GM18526 (cell line): ENCODE data around the gene CRHBP.

Experiments
- POLR2A ChIP-seq: IDR thresholded peaks from 3 replicates; pipeline ENCODE4 v1.6.1; 2011; ENCODE audit not compliant: insufficient read length; ENCODE audit errors: extremely low read depth

CRHBP gene

DNA sequence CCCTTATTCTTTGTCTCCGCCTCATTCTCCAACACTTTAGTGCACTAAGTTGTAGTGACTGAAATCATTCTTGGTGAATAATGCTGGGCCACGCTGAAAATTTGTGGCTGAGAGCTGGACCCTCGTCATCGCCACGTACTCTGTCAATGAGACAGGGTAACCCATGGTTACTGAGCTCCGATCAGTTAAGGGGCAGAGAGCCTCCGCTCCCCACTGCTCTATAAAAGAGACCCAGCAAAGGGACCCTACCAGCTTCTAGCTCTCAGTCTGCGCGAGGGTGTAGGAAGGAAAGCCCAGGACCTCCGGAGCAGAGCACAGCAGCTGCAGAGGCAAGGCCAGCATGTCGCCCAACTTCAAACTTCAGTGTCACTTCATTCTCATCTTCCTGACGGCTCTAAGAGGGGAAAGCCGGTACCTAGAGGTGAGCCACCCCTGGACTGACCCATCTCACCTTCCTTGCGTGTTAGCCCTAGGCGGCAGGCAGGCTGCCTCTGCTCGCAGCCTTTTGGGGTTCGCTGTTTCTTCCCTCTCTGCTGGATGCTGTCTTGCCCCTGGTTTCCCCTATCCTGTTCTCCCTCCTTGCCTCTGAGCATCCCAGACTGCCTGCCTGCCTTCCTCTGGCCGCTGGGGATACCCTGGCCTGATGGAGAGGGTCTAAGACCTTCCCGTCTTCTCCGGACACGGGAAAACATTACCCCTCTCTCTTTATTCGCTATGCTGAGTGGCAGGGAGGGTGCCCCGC lies at the start of gene CRHBP:
TSS of gene CRHBP (plus strand) at position 251 of the 742 bp plus-strand sequence. CDS start at position 341, 90 bp downstream.
- no peak for TF ChIP-seq POLR2A

GRCh38 chr5:76908166-76908565 lies 44.7 kb upstream of the CRHBP start:
- no peak for TF ChIP-seq POLR2A

DNA sequence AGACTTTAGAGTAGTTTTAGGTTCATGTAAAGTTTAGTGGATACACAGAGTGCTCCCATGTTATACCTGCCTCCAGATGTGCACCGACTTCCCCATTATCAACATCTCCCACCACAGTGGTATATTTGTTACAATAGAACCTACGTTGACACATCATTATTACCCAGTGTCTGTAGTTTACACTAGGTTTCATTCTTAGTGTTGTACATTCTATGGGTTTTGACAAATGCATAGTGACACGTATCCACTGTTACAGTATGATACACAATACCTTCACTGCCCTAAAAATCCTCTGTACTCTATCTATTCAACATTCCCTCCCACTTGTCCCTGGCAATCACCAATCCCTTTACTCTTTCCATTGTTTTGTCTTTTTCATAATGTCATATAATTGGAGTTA lies 34.3 kb upstream of the CRHBP start:
- TF ChIP-seq POLR2A, result no peak

DNA sequence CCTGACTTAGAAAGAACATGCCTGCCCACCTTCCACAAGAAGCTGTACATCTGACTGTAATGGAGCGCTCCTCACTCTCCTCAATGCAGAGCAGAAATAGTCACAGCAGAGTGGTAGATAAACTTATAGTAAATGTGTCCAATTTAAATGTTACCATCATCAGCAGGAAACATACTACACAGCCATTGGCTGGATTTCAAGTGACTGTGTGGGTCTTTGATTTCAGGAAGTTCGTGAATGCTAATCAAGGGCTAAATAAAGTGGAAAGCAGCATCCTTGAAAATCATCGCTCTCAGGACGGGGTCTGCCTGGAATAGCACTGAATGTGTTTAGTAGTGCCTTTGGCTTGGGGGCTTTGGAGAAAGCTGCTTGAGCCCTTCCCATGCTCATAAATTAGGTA lies 32.4 kb upstream of the CRHBP start:
- TF ChIP-seq POLR2A, result no peak

- no peak for TF ChIP-seq POLR2A
Observed at GRCh38 chr5:76926329-76927105, 26.3 kb upstream of the CRHBP start.

DNA sequence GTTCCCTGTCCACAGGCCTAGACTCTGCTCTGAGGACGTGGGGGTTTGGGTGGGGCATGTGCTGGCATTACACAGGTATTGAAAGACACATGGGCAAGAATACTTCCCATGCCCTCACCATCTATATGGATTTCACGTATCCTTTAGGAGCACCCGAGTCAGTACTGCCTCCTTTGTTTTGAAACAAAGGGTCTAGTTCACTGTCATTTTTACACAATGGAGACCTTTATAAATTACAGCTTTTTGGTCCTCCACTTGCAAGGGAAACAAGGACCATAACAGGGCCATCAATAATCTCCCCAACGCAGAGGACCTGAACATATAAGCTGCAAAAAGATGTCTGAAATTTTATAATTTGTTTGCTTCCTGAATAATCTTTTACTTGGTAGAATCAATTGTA lies 24.9 kb upstream of the CRHBP start:
- no peak for TF ChIP-seq POLR2A

GRCh38 chr5:76930083-76930482 lies 22.8 kb upstream of the CRHBP start:
- TF ChIP-seq POLR2A, result no peak

DNA sequence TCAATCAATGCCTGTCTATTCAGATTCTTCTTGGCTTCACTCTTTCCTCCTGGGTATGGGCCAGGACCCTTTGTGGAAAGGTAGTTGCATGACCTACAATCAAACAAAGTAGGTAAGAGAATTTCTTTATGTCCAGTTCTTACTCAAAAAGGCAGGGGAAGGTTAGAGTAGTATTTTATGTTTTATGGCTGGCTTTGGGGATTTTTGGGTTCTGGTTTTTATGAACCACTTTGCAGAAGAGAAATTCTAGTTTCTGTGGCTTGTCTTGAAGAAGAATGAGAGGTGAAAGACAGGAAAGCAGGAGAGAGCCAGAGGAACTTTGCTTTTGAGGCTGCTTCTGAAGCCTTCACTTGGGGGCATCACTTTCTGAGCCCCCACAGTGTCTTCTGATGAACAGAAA lies 14.7 kb upstream of the CRHBP start:
- TF ChIP-seq POLR2A, result no peak

- no peak for TF ChIP-seq POLR2A
Observed at GRCh38 chr5:76941000-76941399, 11.8 kb upstream of the CRHBP start.

- no peak for TF ChIP-seq POLR2A
Observed at GRCh38 chr5:76941442-76941841, 11.4 kb upstream of the CRHBP start.

- no peak for TF ChIP-seq POLR2A
Observed at GRCh38 chr5:76942581-76942980, 10.3 kb upstream of the CRHBP start.

- no peak for TF ChIP-seq POLR2A
Observed at GRCh38 chr5:76943006-76943405, 9.8 kb upstream of the CRHBP start.

- TF ChIP-seq POLR2A, result no peak
Observed at GRCh38 chr5:76944638-76945037, 8.2 kb upstream of the CRHBP start.

DNA sequence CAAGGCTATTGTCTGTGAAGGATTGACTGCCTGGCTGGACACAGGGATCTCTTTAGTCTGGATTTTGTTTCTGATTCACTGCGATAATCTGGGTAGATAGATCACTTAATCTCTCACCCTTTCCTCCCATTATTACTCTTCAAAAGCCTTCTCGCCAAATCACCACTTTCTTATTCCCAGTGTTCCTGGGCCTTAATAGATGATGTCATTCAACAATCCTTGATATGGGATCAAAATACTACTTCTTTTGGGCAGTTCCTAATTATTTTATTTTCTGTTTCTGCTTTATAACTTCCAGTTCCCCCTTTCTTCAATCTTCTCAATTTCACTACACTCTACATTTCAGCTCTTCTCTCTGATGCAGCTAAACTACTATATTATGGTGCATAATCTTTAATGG lies 6.8 kb upstream of the CRHBP start:
- no peak for TF ChIP-seq POLR2A

DNA sequence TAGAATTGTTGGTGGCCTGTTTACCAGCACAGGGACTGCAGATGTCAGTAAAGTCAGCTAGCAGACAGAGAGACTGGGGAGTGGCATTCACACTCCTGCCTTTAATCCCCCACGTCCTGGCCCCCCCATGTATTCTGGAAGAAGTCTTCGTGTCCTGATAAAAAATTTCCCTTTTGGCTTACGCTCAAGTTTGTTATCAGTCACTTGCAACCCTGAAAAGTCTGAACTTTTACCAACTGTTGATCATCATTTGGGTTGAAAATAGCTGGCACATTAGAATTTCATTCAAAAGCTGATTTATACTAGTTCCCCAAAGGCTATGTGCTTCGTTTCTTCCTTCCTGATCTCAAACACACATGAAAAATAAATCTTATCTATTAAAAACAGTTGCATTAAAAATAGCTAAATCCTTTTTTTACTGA lies 5.8 kb upstream of the CRHBP start:
- no peak for TF ChIP-seq POLR2A
